H1 (cell line): Measurements from ENCODE around the gene ETDB. TPM values are rescaled to one million over a fixed set of nuclear protein-coding genes. Genes with fewer than 3 reads are reported as not detected.

Experiments used
- CTCF ChIA-PET: fragments of 300-600 bp; sonication (Branson Sonifier 250); formaldehyde crosslinking; loops from one replicate; lab custom pipeline; 2021; ENCODE audit not compliant: partially characterized antibody; lab: Charles Lee
- POLR2A ChIA-PET: fragments of 300-600 bp; sonication (Branson Sonifier 250); formaldehyde crosslinking; loops from one replicate; lab custom pipeline; 2021; ENCODE audit warnings: inconsistent platforms; ENCODE audit not compliant: partially characterized antibody; lab: Charles Lee
- DNase-seq, 2 experiments: peaks; one replicate each; pipeline versions ENCODE4 v3.0.0 to v3.0.0-alpha.2; 2010 to 2022; ENCODE audit warnings: low spot score in 2 of 2, low read depth in 1 of 2, mixed read lengths in 1 of 2
- FAIRE-seq: peaks from 2 replicates; lab custom pipeline; 2011; peaks lifted over from hg19 to GRCh38; lab: Jason Lieb, UNC
- H2AFZ ChIP-seq: 2 replicates; pipeline ENCODE4 v1.8.1; 2012; ENCODE audit warnings: low read length, inconsistent platforms
- H2AK5ac ChIP-seq: 2 replicates; pipeline ENCODE4 v1.6.1; 2013; ENCODE audit warnings: low read depth, low read length
- H2BK120ac ChIP-seq: replicated peaks from 2 replicates; pipeline ENCODE3; 2013; ENCODE audit warnings: low read depth, low read length, inconsistent platforms
- H2BK12ac ChIP-seq: 2 replicates; pipeline ENCODE4 v1.6.1; 2013; ENCODE audit warnings: low read depth, low read length
- H2BK15ac ChIP-seq: 2 replicates; pipeline ENCODE4 v1.6.1; 2013; ENCODE audit warnings: low read length
- H2BK20ac ChIP-seq: 2 replicates; pipeline ENCODE4 v1.6.1; 2013; ENCODE audit warnings: low read length
- H2BK5ac ChIP-seq: 2 replicates; pipeline ENCODE4 v1.6.1; 2013; ENCODE audit warnings: low read depth, low read length
- H3K14ac ChIP-seq: 2 replicates; pipeline ENCODE4 v1.6.1; 2013; ENCODE audit warnings: inconsistent platforms; ENCODE audit not compliant: insufficient read length
- H3K18ac ChIP-seq: 2 replicates; pipeline ENCODE4 v1.6.1; 2013; ENCODE audit warnings: low read length; ENCODE audit errors: extremely low read depth
- H3K23ac ChIP-seq: 2 replicates; pipeline ENCODE4 v1.6.1; 2013; ENCODE audit warnings: inconsistent platforms; ENCODE audit not compliant: insufficient read length
- H3K23me2 ChIP-seq: 2 replicates; pipeline ENCODE4 v1.6.1; 2013; ENCODE audit warnings: low read depth, low read length
- H3K27ac ChIP-seq: 2 replicates; pipeline ENCODE4 v1.6.1; 2011; ENCODE audit warnings: low read depth, low read length, inconsistent platforms
- H3K27me3 ChIP-seq, 4 experiments: replicated peaks in 1 of 4; 1 replicate in 1 of 4; 2 replicates in 3 of 4; pipeline versions ENCODE4 v1.6.1 to v1.8.1; 2011 to 2013; ENCODE audit warnings: low read length in 3 of 4, mild to moderate bottlenecking in 3 of 4, inconsistent platforms in 2 of 4, mixed read lengths in 2 of 4, moderate library complexity in 1 of 4; ENCODE audit not compliant: control insufficient read depth in 3 of 4, insufficient read depth in 3 of 4; ENCODE audit errors: extremely low read depth in 1 of 4
- H3K36me3 ChIP-seq, 4 experiments: 2 replicates each; pipeline versions ENCODE4 v1.6.1 to v1.8.1; 2011 to 2013; ENCODE audit warnings: mild to moderate bottlenecking in 4 of 4, low read length in 3 of 4, moderate library complexity in 2 of 4, control low read depth in 1 of 4, inconsistent platforms in 1 of 4; ENCODE audit not compliant: insufficient read depth in 4 of 4, control insufficient read depth in 2 of 4
- H3K4ac ChIP-seq: replicated peaks from 2 replicates; pipeline ENCODE3; 2013; ENCODE audit warnings: low read length, low read depth, mixed read lengths, inconsistent platforms; ENCODE audit not compliant: insufficient read length
- H3K4me1 ChIP-seq, 4 experiments: replicated peaks in 1 of 4; 1 replicate in 1 of 4; 2 replicates in 3 of 4; pipeline versions ENCODE4 v1.6.1 to v1.8.1; 2011 to 2013; ENCODE audit warnings: low read length in 3 of 4, inconsistent platforms in 2 of 4, mixed read lengths in 1 of 4; ENCODE audit not compliant: insufficient read depth in 4 of 4, control insufficient read depth in 3 of 4
- H3K4me2 ChIP-seq, 2 experiments: 2 replicates each; pipeline versions ENCODE4 v1.6.1 to v1.8.1; 2011 to 2013; ENCODE audit warnings: low read depth in 2 of 2, low read length in 2 of 2, control low read depth in 1 of 2, inconsistent platforms in 1 of 2, mild to moderate bottlenecking in 1 of 2; ENCODE audit not compliant: insufficient read depth in 1 of 2
- H3K4me3 ChIP-seq, 4 experiments: fragments of 200-600, 300-600 bp in 1 of 4; sonication (generic), shearing (Covaris generic), sonication (Bioruptor Twin) in 1 of 4; 2 replicates each; pipeline versions ENCODE4 v1.5.1 to v1.8.1; 2011 to 2016; ENCODE audit warnings: low read length in 4 of 4, low read depth in 3 of 4, control low read depth in 2 of 4, inconsistent platforms in 2 of 4, mild to moderate bottlenecking in 2 of 4, mixed read lengths in 1 of 4, moderate library complexity in 1 of 4; ENCODE audit not compliant: insufficient read depth in 2 of 4; ENCODE audit errors: extremely low read depth in 1 of 4
- H3K56ac ChIP-seq: replicated peaks from 2 replicates; pipeline ENCODE3; 2013; ENCODE audit warnings: low read depth, mild to moderate bottlenecking, mixed read lengths, low read length, inconsistent platforms; ENCODE audit not compliant: insufficient read length
- H3K79me1 ChIP-seq: 2 replicates; pipeline ENCODE4 v1.6.1; 2013; ENCODE audit warnings: low read depth, low read length, control low read depth
- H3K79me2 ChIP-seq, 2 experiments: 2 replicates each; pipeline versions ENCODE4 v1.6.1 to v1.8.1; 2012 to 2013; ENCODE audit warnings: low read length in 2 of 2, mild to moderate bottlenecking in 2 of 2, inconsistent platforms in 1 of 2; ENCODE audit not compliant: insufficient read depth in 2 of 2, control insufficient read depth in 1 of 2
- H3K9ac ChIP-seq, 4 experiments: replicated peaks in 1 of 4; 1 replicate in 1 of 4; 2 replicates in 3 of 4; pipeline versions ENCODE4 v1.6.1 to v1.8.1; 2011 to 2013; ENCODE audit warnings: low read depth in 3 of 4, low read length in 3 of 4, control low read depth in 2 of 4, mild to moderate bottlenecking in 2 of 4, moderate library complexity in 2 of 4, inconsistent platforms in 1 of 4; ENCODE audit errors: extremely low read depth in 1 of 4
- H3K9me3 ChIP-seq, 2 experiments: 2 replicates each; pipeline versions ENCODE4 v1.6.1 to v1.8.1; 2012 to 2013; ENCODE audit warnings: mild to moderate bottlenecking in 2 of 2, moderate library complexity in 2 of 2, control low read depth in 1 of 2, inconsistent platforms in 1 of 2, low read depth in 1 of 2, low read length in 1 of 2, mixed read lengths in 1 of 2; ENCODE audit not compliant: insufficient read depth in 2 of 2
- H4K20me1 ChIP-seq, 2 experiments: replicated peaks in 1 of 2; 2 replicates each; pipeline versions ENCODE3 to v1.8.1; 2011 to 2013; ENCODE audit warnings: inconsistent platforms in 2 of 2, low read length in 2 of 2, mild to moderate bottlenecking in 1 of 2; ENCODE audit not compliant: insufficient read depth in 2 of 2, control insufficient read depth in 1 of 2
- H4K5ac ChIP-seq: 2 replicates; pipeline ENCODE4 v1.6.1; 2013; ENCODE audit warnings: low read length, low read depth, mixed read lengths, inconsistent platforms; ENCODE audit not compliant: insufficient read length
- H4K8ac ChIP-seq: 2 replicates; pipeline ENCODE4 v1.8.0; 2013; ENCODE audit warnings: mild to moderate bottlenecking, moderate library complexity, low read length, inconsistent platforms; ENCODE audit not compliant: insufficient read depth; ENCODE audit errors: extremely low read depth
- H4K91ac ChIP-seq: replicated peaks from 2 replicates; pipeline ENCODE3; 2013; ENCODE audit warnings: low read length, mixed read lengths, inconsistent platforms; ENCODE audit not compliant: insufficient read length
- BCL11A ChIP-seq, 2 experiments: IDR thresholded peaks; one replicate each; pipeline ENCODE4 v1.6.1; 2011; ENCODE audit warnings: low read depth in 2 of 2, low read length in 2 of 2, mild to moderate bottlenecking in 2 of 2
- CBX8 ChIP-seq: fragments of 300-800, 300-1000 bp; sonication (generic); IDR thresholded peaks from 2 replicates; pipeline ENCODE4 v1.7.1; 2016; ENCODE audit warnings: low read depth, low read length, borderline replicate concordance
- EP300 ChIP-seq, 2 experiments: IDR thresholded peaks; 1 replicate in 1 of 2; 2 replicates in 1 of 2; pipeline ENCODE4 v1.6.1; 2011 to 2012; ENCODE audit warnings: low read depth in 2 of 2, low read length in 2 of 2, mild to moderate bottlenecking in 2 of 2, borderline replicate concordance in 1 of 2, inconsistent platforms in 1 of 2, moderate library complexity in 1 of 2
- KDM1A ChIP-seq: fragments of 200-600, 300-600 bp; sonication (generic); IDR thresholded peaks from 2 replicates; pipeline ENCODE4 v1.7.1; 2016; ENCODE audit warnings: mild to moderate bottlenecking, low read length, borderline replicate concordance
- RAD21 ChIP-seq, 2 experiments: IDR thresholded peaks in 1 of 2; conservative IDR thresholded peaks in 1 of 2; 2 replicates each; pipeline ENCODE4 v1.6.1; 2011; ENCODE audit warnings: low read depth in 2 of 2, low read length in 2 of 2, improper control_type of control experiment in 1 of 2, inconsistent platforms in 1 of 2, mild to moderate bottlenecking in 1 of 2, moderate library complexity in 1 of 2
- SAP30 ChIP-seq: fragments of 300-600 bp; sonication (generic); IDR thresholded peaks from 2 replicates; pipeline ENCODE4 v1.7.1; 2012; ENCODE audit warnings: low read length, moderate library complexity, mild to moderate bottlenecking, inconsistent platforms; ENCODE audit not compliant: insufficient read depth, insufficient replicate concordance
- SP4 ChIP-seq: IDR thresholded peaks from 2 replicates; pipeline ENCODE4 v1.6.1; 2012; ENCODE audit warnings: low read length, inconsistent platforms
- SRF ChIP-seq: IDR thresholded peaks from 2 replicates; pipeline ENCODE4 v1.6.1; 2011; ENCODE audit warnings: mild to moderate bottlenecking, low read depth, low read length, moderate library complexity
- SUZ12 ChIP-seq: fragments of 200-600 bp; sonication (generic); IDR thresholded peaks from 2 replicates; pipeline ENCODE4 v1.6.1; 2012; ENCODE audit warnings: mild to moderate bottlenecking, inconsistent platforms, low read length, moderate library complexity, mixed read lengths
- TAF7 ChIP-seq: optimal IDR thresholded peaks from 2 replicates; pipeline ENCODE3; 2011; ENCODE audit warnings: low read depth, mild to moderate bottlenecking, inconsistent platforms, low read length, moderate library complexity, borderline replicate concordance
- WGBS, 2 experiments: shearing (Covaris generic) in 1 of 2; methylation state at CpG; one replicate each; pipeline versions ENCODE4 v1.1.6 to v1.1.7; 2013 to 2015; ENCODE audit warnings: low lambda C conversion rate in 2 of 2, mixed read lengths in 2 of 2, inconsistent platforms in 1 of 2, low coverage in 1 of 2, missing lambda C conversion rate in 1 of 2; ENCODE audit not compliant: insufficient replicate concordance in 2 of 2, insufficient coverage in 1 of 2, insufficient read length in 1 of 2; ENCODE audit errors: extremely low coverage in 1 of 2, missing lambda C conversion rate in 1 of 2; 5-methylcytosine and 5-hydroxymethylcytosine counted together
- polyA plus RNA-seq, 7 experiments: library from polyadenylated mRNA; depleted of rRNA in 3 of 7; stranded (reverse) in 5 of 7; unstranded in 2 of 7; fragments of >200 nt in 5 of 7; fragments of 200-250 nt in 2 of 7; gene quantifications; 1 replicate in 5 of 7; 2 replicates in 1 of 7; 4 replicates in 1 of 7; pipeline versions ENCODE4 v1.2.1 to v1.2.3, GENCODE V29; 2011 to 2013; ENCODE audit warnings: missing spikeins in 2 of 7, mixed read lengths in 2 of 7
- total RNA-seq: library from RNA; stranded (reverse); fragmentation: NEBNext Ultra II Directional; extraction: Animal tissue kit (Norgen Biotek cat#: 25700); gene quantifications from 2 replicates; pipeline ENCODE4 v1.2.1, GENCODE V29; 2021

Gene ETDB
- total and polyA plus RNA-seq, 2 of the 8 experiments (the other 6 are each of a cell fraction or from before 2014, with no cell fraction given) = not detected

DNA sequence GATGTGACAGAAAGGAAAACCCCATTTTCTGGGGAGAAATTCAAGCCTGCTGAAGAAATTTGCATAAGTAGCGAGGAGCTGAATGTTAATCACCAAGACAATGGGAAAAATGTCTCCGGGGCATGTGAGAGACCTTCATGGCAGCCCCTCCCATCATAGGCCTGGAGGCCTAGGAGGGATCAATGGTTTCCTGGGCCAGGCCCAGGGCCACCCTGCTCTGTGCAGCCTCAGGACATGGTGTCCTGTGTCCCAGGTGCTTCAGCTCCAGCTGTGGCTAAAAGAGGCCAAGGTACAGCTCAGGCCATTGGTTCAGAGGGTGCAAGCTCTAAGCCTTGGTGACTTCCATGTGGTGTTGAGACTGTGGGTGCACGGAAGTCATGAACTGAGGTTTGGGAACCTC is 31.2 kb downstream of the ETDB start:
- Histone ChIP-seq H2AK5ac (no peak overlapping the region), H3K56ac (no peak overlapping the region), H3K14ac (no peak overlapping the region), H3K23ac (no peak overlapping the region), H3K36me3 (no peaks in the 10 kb centered on the region), H3K23me2 (no peaks in the 10 kb centered on the region), H3K9me3 (peaks cover 3 to 9% of the 10 kb centered on the region in 2 experiments; a peak in 2 of 4 replicates), H3K27ac (no peak overlapping the region), H3K4ac (no peak overlapping the region), H2BK120ac (no peak overlapping the region), H3K18ac (no peak overlapping the region), H3K4me3 (no peak overlapping the region), H4K8ac (no peak overlapping the region), H3K79me1 (no peaks in the 10 kb centered on the region), H3K79me2 (no peaks in the 10 kb centered on the region), H4K20me1 (no peaks in the 10 kb centered on the region), H3K4me2 (no peak overlapping the region), H2AFZ (no peak overlapping the region), H4K91ac (no peak overlapping the region), H2BK20ac (no peak overlapping the region), H2BK12ac (no peak overlapping the region), H3K27me3 (no peaks in the 10 kb centered on the region), H4K5ac (no peak overlapping the region), H3K4me1 (no peaks in the 10 kb centered on the region), H3K9ac (no peak overlapping the region), H2BK5ac (no peak overlapping the region), H2BK15ac (no peak overlapping the region)
- 76% methylated on average over 3 of the region's 3 CpGs; no CpG with 5 or more reads in 1 of the 2 experiments for WGBS, 2 experiments
- FAIRE-seq (no peak), DNase-seq (no peak)
- TF ChIP-seq CBX8 (no peak), KDM1A (no peak), SUZ12 (no peak), SRF (no peak), SP4 (no peak), RAD21 (IDR thresholded peaks at IDR 0.05 in 1 of 2, conservative IDR thresholded peaks at IDR 0.05 in 1 of 2; ENCODE audit: low read depth in 2 of 2, low read length in 2 of 2) (no peak), BCL11A (IDR thresholded peaks at IDR 0.05; ENCODE audit: low read depth in 2 of 2, low read length in 2 of 2) (no peak), TAF7 (no peak), SAP30 (no peak), EP300 (IDR thresholded peaks at IDR 0.05; ENCODE audit: borderline replicate concordance in 1 of 2, low read depth in 2 of 2, low read length in 2 of 2) (no peak)
- ChIA-PET CTCF (interaction anchor here (1.0 kb wide), 1 partner anchor 23 kb away, joined by 4 read pairs; no protein-coding TSS in a partner anchor), POLR2A (no interaction called here)
